HUES48 (cell line): ENCODE results near the gene FHIT.

Experiments
- H3K27ac ChIP-seq: one replicate; pipeline ENCODE4 v1.7.0; 2013; ENCODE audit warnings: low read depth, low read length, inconsistent platforms
- H3K27me3 ChIP-seq: 2 replicates; pipeline ENCODE4 v1.6.1; 2013; ENCODE audit warnings: mild to moderate bottlenecking, low read length; ENCODE audit not compliant: control insufficient read depth, insufficient read depth
- H3K36me3 ChIP-seq: 2 replicates; pipeline ENCODE4 v1.6.1; 2013; ENCODE audit warnings: low read length; ENCODE audit not compliant: control insufficient read depth, insufficient read depth
- H3K4me1 ChIP-seq: 2 replicates; pipeline ENCODE4 v1.6.1; 2013; ENCODE audit warnings: mild to moderate bottlenecking, low read length; ENCODE audit not compliant: control insufficient read depth, insufficient read depth
- H3K4me3 ChIP-seq: 2 replicates; pipeline ENCODE4 v1.5.1; 2013; ENCODE audit warnings: mild to moderate bottlenecking, low read depth, low read length
- H3K9ac ChIP-seq: 2 replicates; pipeline ENCODE4 v1.6.1; 2013; ENCODE audit warnings: mild to moderate bottlenecking, low read depth, low read length, moderate library complexity
- H3K9me3 ChIP-seq: 2 replicates; pipeline ENCODE4 v1.6.1; 2013; ENCODE audit warnings: low read length; ENCODE audit not compliant: control insufficient read depth, insufficient read depth

Gene FHIT

DNA sequence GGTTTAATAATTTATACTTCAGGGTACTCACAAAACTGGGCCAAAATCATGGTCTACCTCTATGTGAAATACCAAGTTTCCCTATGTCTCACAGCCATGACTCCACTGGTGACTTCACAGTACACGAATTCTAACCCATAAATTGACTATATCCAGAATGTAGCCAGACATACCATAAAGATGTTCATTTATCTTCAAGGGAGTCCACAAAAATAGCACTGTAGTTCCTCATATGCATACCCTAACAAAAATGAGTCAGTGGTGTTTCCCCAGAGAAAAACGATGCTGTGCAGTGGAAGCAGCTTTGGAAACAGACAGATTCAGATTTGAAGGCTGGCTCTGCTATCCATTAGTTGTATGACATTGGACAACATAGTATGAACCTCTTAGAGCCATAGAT, 438.8 kb downstream of the FHIT start:
- Histone ChIP-seq H3K4me3 (no peak overlapping the region), H3K27me3 (no peaks in the 10 kb centered on the region), H3K9ac (no peak overlapping the region), H3K36me3 (no peaks in the 10 kb centered on the region), H3K27ac (no peak overlapping the region), H3K9me3 (no peaks in the 10 kb centered on the region; the same call in 1 of the 2 replicates), H3K4me1 (no peaks in the 10 kb centered on the region; the same call in 1 of the 2 replicates)

DNA sequence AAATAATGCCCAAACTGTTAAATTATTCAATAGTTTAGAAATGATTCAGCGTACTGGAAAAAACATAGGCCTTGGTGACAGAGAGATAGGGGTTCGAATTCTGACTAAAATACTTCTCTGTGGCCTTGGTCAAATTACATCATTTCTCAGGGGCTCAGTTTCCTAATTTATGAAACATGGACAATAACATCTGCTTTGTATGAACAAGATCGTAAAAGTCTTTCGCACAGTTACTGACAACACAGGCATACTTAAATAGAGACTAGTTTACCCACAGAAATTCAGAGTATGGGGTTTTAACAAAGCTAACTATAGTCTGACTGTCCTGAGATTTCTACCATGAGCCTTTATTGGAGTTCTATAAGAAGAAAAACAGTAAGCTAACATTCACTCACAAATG, 440.4 kb downstream of the FHIT start:
- no peaks in the 10 kb centered on the region; the same call in 1 of the 2 replicates for H3K4me1 ChIP-seq
- no peaks in the 10 kb centered on the region for H3K36me3 ChIP-seq
- H3K9ac ChIP-seq: no peak overlapping the region
- no peak overlapping the region for H3K27ac ChIP-seq
- H3K27me3 ChIP-seq: no peaks in the 10 kb centered on the region
- H3K4me3 ChIP-seq: no peak overlapping the region
- H3K9me3 ChIP-seq: no peaks in the 10 kb centered on the region; the same call in 1 of the 2 replicates

DNA sequence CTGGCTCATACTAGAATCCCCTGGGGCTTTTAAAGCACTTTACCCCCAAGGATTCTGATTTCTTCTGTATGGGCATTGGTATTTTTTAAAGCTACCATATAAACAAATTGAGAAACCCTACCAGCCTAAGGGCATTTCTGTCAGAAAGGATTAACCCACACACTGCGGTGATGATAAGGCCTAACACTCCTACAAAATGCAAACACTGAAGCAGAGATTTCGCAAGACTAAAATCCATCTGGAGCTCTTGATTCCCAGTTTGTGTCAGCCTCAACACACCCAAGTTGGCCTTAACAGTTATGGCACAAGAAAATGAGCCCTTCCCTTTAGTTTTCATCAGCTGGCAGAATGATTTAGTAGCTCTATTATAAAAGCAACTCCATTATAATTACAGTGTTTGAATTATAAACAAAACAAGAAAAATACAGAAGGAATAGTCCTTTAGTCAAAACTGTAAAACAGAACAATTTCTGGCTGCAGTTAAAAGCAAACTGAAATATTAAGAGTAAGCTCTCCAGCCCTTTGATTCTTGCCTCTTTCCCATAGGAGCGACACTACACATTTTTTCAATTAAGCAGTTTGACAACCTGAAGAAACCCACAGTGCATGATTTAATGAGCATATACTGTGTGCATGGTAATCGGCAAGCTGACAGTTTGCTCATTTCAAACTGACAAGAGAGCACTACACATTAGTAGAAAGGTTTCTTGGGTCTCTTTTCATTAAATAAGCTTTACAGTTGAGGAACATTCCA, 441.2 kb downstream of the FHIT start:
- Histone ChIP-seq H3K27ac (no peak overlapping the region), H3K27me3 (no peaks in the 10 kb centered on the region), H3K9me3 (no peaks in the 10 kb centered on the region), H3K9ac (no peak overlapping the region), H3K4me1 (no peaks in the 10 kb centered on the region; the same call in 1 of the 2 replicates), H3K36me3 (no peaks in the 10 kb centered on the region), H3K4me3 (no peak overlapping the region)

DNA sequence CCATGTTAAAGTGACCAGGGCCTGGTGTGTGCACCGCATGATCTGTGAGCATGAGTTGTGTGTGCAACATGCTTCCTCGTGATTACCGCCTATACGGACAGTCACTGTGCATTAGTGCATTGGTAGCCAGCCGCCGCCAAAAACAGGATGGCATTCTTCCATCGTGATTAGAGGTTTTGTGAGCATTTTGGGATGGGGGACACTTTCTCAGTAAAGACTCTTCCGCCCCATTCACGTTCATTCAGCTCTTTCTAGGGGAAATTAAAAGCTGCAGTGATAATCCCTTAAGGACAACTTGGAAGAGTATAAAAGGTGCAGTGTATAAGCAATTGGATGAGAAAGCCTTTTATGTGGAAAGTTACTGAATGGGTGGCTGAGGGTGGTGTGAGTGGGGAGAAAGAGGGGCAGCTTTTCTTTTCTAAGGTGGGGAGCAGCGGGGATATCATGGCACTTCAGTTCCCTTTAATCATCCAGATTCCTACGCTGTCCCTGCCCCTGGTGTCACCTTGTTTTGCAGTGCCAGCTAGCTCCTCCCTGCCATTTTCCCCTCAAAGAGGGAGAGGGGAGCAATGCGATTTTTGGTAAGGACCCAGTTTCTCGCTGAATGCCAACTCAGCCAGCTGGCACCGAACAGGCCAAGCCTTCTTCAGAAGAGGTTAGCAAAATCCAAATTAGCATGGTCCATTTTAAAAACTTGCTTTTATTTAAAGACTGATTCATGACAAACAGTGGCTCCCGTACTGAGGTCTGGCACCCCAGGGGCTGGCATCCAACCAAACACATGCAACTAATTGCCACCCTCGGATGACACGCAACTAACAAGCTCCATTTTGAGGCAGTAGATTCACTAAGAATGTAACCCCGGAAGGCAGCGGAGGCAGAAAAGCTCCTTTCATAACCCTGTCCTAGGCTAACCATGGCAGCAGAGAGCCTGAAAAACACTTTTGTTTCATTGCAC, 447.8 kb downstream of the FHIT start:
- Histone ChIP-seq H3K27me3 (no peaks in the 10 kb centered on the region), H3K4me3 (no peak overlapping the region), H3K27ac (no peak overlapping the region), H3K9me3 (no peaks in the 10 kb centered on the region), H3K9ac (no peak overlapping the region), H3K4me1 (no peaks in the 10 kb centered on the region), H3K36me3 (no peaks in the 10 kb centered on the region)

DNA sequence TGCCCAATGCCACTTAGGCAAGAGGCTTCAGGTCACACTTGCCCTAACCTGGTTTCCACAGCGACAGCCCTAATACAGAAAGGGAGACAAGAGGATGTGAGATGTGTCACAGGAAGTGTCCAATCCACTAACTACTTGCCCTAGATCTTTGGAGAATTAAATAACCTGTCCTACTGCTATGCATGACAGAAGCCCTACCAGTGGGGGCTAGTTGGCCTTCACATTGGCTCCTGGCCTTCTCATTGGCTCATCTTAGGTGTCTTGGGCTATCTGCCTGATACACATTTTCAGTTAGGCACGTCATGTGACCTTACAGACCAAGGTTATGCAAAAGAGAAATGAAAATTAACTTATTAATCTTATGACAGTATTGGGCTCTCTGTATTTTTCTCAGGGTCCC, 449.9 kb downstream of the FHIT start:
- H3K9me3 ChIP-seq: no peaks in the 10 kb centered on the region
- H3K4me3 ChIP-seq: no peak overlapping the region
- H3K36me3 ChIP-seq: no peaks in the 10 kb centered on the region
- H3K27ac ChIP-seq: no peak overlapping the region
- no peaks in the 10 kb centered on the region for H3K27me3 ChIP-seq
- H3K9ac ChIP-seq: no peak overlapping the region
- H3K4me1 ChIP-seq: no peaks in the 10 kb centered on the region

DNA sequence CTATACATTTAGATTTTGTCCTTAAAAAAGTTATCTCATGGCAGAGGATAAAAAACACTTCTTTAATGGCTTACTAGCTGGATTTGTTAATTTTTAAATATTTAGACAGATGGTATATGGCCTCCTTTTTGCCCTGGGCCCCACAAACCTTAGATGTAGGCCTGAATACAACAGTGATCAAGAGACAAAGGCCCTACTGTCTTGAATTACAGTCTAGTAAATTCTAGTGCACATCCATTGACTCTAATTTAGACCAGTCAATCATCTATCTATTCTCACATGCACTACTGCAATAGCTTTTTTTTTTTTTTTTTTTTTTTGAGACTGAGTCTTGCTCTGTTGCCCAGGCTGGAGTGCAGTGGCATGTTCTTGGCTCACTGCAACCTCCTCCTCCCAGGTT, 452.8 kb downstream of the FHIT start:
- no peak overlapping the region for H3K9ac ChIP-seq
- no peaks in the 10 kb centered on the region for H3K4me1 ChIP-seq
- H3K27ac ChIP-seq: no peak overlapping the region
- H3K36me3 ChIP-seq: no peaks in the 10 kb centered on the region
- no peak overlapping the region for H3K4me3 ChIP-seq
- no peaks in the 10 kb centered on the region for H3K27me3 ChIP-seq
- H3K9me3 ChIP-seq: no peaks in the 10 kb centered on the region

DNA sequence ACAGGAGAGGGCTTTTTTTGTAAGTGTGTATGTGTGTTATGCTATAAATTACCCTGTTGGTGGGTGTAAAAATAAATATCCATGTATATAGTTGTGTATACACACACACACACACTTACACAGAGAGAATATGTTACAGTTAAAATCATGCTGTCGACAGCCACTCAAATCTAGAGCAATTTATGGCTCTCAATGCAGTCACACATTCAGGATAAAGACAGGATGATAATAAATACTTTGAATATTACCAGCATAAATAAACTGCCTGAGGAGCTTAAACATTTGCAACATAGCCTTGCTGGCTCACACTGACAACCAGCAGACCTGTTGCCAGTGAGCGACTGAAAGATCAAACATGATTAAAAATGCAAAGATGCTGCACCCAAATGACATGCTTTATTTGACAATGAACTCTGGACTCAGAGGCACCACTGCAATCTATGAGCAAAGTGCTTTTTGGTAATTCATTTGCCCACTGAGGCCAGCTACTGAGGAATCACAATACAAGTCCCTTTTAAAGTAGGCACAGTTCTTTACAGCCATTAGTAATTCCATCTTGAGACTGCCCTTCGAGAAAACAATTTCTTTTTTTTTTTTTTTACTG, 458.9 kb downstream of the FHIT start:
- no peak overlapping the region for H3K27ac ChIP-seq
- H3K27me3 ChIP-seq: no peaks in the 10 kb centered on the region
- no peak overlapping the region for H3K4me3 ChIP-seq
- no peaks in the 10 kb centered on the region for H3K9me3 ChIP-seq
- H3K9ac ChIP-seq: no peak overlapping the region
- H3K36me3 ChIP-seq: no peaks in the 10 kb centered on the region
- peaks cover 5% of the 10 kb centered on the region for H3K4me1 ChIP-seq

DNA sequence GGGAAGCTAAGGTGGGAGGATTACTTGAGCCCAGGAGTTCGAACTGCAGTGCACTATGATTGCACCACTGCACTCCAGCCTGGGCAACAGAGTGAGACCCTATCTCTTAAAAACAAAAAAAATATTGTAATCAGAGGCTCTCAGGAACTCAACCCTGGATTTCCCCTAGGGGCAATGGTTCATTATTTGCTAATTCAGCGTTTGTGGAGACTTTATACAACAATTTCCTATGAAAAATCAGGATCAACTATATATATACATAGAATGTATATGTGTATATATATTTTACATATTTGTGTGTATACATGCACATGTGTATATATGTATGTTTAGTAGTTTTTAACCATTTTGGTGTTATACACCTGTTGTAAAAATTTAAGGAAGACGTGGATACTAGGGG, 463.1 kb downstream of the FHIT start:
- H3K27ac ChIP-seq: no peak overlapping the region
- no peaks in the 10 kb centered on the region for H3K36me3 ChIP-seq
- no peaks in the 10 kb centered on the region for H3K27me3 ChIP-seq
- H3K9ac ChIP-seq: no peak overlapping the region
- peaks cover 5% of the 10 kb centered on the region for H3K4me1 ChIP-seq
- H3K9me3 ChIP-seq: no peaks in the 10 kb centered on the region
- no peak overlapping the region for H3K4me3 ChIP-seq

DNA sequence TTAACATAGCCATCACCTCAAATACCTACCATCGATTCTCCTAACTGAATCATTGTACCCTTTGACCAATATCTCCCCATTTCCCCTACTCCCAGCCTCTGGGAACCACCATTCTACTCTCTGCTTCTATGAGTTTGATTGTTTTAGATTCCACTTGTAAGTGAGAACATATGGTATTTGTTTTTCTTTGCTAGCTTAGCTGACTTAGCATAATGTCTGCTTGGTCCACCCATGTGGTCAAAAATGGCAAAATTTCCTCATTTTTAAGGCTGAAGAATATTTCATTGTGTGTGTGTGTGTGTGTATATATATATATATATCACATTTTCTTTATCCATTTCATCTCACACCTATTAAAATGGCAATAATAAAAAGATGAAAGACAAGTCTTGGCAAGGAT, 469.3 kb downstream of the FHIT start:
- Histone ChIP-seq H3K27ac (no peak overlapping the region), H3K4me3 (no peak overlapping the region), H3K9ac (no peak overlapping the region), H3K9me3 (peaks cover 29% of the 10 kb centered on the region), H3K27me3 (no peaks in the 10 kb centered on the region), H3K4me1 (no peaks in the 10 kb centered on the region), H3K36me3 (no peaks in the 10 kb centered on the region)

DNA sequence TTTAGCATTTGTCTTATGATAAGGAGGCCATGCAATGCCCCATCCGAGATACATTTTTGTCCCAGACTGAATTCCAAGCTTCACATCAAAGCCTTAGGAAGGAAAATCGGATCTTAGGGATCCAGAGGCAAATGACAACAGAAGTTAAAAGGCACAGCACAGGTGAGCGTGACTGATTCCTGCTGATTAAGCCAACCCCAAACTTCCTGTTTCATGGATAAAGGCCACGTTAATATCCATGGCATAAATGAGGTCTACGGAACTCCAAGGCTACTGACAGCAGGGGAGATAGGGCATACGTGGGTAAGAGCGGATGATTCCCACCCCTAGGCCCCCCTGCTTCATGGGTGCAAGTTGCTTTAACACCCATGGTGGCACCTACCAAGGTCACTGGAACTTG, 471.6 kb downstream of the FHIT start:
- Histone ChIP-seq H3K9me3 (peaks cover 49% of the 10 kb centered on the region), H3K27ac (no peak overlapping the region), H3K36me3 (no peaks in the 10 kb centered on the region), H3K27me3 (no peaks in the 10 kb centered on the region), H3K4me3 (no peak overlapping the region), H3K9ac (no peak overlapping the region), H3K4me1 (no peaks in the 10 kb centered on the region)

DNA sequence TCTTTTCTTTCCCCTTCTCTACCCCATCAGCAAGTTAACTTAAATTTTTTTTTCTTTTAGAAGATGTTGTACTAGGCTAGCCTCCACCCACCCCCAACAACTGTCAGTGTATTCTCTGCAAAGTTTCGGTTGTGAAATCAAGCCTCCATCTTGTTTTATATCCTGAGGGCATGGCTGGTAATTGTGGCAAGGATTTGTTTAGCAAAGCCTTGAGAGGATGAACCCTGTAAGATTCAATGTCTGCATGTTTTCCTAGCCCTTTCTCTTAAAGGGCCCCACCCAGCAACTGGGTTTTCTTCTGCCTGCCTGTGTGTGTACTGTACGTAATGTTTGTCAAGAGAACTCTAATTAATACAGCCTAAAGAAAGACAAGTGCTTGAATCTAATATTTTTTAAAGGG, 475.3 kb downstream of the FHIT start:
- no peaks in the 10 kb centered on the region for H3K27me3 ChIP-seq
- no peak overlapping the region for H3K27ac ChIP-seq
- H3K9ac ChIP-seq: no peak overlapping the region
- H3K36me3 ChIP-seq: no peaks in the 10 kb centered on the region
- peaks cover 47% of the 10 kb centered on the region for H3K9me3 ChIP-seq
- peaks cover 27% of the 10 kb centered on the region for H3K4me1 ChIP-seq
- H3K4me3 ChIP-seq: no peak overlapping the region
